ENCODE results near the gene GTF2F2.

The GTF2F2 gene, protein sequence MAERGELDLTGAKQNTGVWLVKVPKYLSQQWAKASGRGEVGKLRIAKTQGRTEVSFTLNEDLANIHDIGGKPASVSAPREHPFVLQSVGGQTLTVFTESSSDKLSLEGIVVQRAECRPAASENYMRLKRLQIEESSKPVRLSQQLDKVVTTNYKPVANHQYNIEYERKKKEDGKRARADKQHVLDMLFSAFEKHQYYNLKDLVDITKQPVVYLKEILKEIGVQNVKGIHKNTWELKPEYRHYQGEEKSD

DNA sequence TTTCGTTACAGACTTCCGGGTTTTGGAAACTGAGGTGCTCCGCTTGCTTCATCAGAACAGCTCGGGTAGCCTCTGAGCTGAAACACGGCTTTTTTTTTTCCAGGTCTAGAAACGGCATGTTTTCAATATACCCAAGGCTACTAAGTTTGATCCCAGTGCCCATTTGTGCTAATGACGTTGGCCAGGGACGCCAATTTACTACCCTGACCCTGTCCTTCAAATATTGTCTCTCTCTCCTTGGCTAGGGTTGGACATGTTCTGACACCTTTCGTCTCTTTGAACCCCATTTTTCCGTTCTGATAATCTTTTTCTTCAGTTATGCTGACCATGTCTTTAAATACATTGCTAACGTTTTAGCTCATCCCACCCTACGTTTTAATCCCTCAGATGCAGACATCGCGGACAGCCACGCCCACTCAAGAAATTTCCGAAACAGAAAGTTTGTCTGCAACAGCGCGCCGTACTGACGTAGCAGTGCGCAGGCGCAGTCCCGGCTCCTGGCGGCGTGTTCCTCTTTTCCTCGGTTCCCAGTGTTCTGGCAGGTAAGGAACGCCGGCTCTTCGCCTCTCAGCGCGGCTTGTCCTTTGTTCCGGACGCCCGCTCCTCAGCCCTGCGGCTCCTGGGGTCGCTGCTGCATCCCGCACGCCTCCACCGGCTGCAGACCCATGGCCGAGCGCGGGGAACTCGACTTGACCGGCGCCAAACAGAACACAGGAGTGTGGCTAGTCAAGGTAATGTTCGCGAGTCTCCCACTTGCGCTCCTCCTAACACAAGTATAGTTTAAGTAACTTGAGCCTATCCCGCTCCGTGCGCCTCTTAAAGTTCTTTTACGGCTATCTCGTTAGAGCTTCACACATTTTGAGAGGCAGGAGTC lies at the start of gene GTF2F2:
Gene GTF2F2 (plus strand): TSS at position 520 of the 874 bp plus-strand sequence. CDS start 146 bp downstream, at position 666.
- peak; percentile 78 for DNase-seq

DNA sequence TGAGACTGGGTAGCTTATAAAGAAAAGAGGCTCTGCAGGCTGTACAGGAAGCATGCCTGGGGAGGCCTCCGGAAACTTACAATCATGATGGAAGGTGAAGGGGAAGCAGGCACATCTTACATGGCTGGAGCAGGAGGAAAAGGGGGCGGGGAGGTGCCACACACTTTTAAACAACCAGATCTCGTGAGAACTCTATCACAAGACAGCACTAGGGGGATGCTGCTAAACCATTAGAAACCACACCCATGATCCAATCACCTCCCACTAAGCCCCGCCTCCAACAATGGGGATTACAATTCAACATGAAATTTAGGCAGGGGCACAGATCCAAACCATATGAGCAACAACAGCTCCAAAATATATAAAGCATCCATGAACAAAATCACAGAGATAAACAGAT lies 46.5 kb upstream of the GTF2F2 start:
- DNase-seq: no peak

DNA sequence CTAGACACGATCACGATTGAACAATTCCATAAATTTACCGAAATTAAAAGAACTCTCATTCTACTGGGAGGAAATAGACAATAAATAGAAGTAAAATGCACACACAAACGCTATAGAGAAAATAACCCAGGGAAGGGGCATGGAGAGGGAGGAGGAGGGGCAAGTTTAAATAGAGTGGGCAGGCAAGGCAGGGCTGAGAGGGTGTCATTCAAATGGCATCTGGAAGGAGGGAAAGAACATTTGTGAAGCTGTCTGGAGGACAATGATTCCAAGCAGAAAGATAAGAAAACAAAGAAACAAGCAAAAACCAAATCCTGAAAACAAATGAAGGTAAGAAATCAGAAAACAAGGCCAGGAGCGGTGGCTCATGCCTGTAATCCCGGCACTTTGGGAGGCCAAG lies 45.6 kb upstream of the GTF2F2 start:
- no peak for DNase-seq

DNA sequence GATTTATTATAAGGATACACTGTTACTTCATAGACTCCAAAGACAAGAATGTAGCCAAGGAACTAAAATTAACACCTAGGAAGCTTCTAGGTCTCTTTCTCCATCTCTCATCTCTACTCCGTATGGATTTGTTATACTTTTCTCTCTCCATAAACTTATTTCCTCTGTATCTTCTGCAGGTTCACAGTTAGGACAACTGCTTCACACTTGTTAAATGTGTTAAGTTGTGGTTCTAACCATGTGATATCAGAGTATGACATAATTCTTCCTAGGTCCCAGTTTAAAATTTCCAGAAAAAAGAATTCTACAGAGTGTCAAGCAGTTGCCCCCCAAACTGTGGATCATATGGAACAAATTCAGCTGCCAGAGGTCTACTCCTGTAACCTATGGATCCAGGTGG lies 42.3 kb upstream of the GTF2F2 start:
- DNase-seq: no peak

DNA sequence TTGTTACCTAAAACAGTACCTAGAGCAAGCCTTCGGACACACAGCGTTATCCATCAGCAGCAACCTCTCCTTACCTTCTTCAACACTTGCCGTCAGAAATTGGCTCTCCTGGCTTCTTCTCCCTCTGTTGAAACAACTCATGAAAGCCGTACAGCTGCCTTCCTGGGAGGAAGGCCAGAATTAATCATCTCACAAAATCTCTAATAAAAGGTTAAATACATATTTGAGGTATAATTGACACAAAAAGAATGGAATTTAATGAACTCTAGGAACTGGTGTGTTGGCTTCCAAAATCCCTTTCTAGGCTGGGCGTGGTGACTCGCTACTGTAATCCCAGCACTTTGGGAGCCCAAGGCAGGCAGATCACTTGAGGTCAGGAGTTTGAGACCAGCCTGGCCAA lies 37.3 kb upstream of the GTF2F2 start:
- no peak for DNase-seq

DNA sequence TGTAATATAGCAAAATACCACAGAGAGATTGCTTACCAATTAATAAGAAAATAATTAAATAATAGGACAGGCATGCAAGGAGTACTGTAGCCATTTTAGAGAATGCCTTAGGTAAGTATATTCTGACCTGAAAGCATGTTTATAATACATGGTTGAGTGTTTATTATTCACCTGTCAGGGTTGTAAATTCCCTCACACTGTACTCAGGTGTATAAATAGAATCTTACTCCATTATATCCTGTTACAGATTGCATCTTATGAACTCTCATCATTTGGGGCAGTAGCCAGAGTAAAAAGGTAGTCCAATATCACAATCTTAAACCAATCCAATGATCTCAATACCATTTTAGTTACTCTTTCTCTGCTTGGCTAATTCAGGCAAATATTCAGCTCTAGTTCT lies 35.8 kb upstream of the GTF2F2 start:
- DNase-seq: no peak

DNA sequence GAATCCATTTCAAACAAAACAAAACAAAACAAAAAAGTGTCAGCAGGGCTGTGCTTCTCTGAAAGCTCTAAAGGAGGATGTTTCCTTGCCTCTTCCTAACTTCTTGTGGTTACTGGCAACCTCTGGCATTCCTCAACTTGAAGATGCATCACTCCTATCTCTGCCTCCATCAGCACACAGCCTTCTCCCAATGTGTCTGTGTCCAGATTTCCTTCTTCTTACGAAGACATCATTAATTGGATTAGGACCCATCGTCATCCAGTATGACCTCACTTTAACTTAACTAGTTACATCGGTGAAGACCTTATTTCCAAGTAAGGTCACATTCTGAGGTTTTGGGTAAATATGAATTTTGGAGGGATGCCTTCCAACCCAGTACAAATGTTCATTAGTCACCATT lies 33.8 kb upstream of the GTF2F2 start:
- no peak for DNase-seq

DNA sequence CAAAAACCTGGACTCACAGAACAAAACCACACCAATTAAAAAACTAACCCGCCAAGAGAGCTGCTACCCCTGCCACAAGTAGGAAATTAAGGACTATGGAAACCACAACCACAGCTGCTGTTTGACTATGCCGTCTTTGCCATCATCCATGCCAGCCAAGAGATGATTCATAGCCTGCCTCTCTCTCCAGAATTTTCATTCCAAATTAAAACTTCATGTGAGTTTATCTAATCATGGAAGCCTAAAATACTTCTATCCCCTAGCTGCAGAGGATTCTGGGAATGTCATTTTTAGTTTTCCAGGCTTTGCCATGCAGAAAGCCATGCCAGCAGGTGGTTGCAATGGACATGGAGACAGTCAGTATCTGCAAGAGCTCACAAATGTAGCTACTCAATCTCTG lies 27.6 kb upstream of the GTF2F2 start:
- no peak for DNase-seq

DNA sequence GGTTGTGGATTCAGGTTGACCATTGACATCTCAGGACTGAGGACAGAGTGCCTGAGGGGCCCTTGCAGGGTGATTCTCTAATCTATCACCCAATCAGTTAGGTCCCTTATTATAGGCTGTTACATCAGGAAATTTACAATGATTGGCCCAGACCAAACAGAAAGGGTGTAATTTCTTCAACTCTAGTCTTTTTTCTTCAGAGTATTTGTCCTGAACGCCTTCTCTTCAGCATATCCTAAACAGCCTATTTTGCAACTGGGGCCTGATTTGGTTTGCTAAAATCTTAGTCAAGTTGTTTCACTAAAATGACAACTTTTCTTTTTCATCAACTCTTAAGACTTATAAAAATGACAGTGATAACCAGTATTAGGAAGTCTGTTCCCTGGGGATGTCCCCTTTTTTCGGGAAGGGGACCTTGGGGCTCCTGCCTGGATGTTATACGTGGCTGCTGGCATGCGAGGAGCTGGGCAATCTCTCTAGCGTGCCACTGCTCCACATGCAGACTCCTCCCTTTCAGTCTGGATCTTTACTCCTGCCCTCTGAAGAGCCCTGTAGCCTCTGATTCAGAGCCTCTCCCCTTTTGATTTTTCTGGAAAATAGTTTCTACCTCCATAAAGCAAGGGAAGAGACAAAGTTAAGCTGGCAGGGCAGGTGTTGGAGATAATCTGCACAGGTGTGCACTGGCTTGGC lies 19.6 kb upstream of the GTF2F2 start:
- DNase-seq: no peak

DNA sequence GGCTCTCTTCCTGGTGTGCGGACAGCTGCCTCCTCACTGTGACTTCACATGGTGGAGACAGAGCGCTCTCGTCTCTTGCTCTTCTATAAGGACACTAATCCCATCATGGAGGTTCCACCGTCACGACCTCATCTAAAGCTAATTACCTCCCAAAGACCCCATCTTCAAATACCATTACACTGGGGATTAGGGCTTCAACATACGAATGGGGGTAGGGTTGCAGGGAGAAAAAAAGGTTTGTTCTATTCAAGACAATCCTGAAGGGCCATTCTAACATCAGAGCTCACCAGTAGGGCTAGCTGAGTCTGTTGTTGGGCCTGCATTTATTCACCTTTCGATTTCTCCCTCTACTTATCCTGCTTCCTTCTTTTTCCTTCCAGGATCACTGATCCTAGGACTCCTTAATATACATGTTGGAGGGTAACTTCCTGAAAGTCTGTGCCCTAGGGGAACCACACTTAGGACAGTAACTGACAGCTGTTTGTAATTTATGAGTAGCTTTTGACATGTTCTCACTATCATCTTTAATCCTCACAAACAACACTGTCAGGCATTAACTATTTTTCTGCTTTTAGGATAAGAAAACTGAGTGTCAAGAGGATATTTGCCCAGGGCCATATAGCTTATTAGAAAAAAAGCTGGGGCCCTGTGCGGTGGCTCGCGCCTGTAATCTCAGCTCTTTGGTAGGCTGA lies 18.8 kb upstream of the GTF2F2 start:
- DNase-seq: no peak

DNA sequence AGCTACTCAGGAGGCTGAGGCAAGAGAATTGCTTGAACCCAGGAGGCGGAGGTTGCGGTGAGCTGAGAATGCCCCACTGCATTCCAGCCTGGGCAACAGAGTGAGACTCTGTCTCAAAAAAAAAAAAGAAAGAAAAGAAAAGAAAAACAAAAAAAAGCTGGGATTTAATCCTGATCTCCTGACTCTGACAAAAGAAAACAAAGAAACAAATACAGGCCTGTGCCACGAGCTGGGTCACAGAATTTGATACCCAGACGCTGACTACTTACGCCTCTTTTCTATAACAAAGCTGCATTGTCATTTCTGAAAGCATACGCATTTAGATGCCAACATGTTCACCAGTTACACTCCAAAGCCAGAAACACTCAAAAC lies 18.2 kb upstream of the GTF2F2 start:
- DNase-seq: no peak

DNA sequence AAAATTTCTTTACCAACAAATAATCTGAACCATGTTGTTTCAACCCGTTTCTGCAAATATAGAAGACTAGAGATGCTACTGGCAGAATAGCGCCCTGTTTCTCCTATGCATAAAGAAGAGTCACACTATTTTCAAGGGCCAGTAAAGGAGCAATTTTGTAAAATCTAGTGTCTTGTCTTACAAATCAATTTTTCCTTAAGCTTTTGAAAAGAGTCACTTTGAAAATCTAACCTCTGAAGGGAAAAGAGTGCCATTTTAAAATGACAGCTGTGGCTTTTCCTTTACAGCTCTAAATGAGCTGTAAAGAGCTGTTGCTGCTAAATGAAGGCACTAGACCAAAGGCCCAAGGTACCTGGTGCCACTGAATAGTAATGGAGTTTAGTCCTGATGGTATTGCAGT lies 16.9 kb upstream of the GTF2F2 start:
- DNase-seq: no peak

DNA sequence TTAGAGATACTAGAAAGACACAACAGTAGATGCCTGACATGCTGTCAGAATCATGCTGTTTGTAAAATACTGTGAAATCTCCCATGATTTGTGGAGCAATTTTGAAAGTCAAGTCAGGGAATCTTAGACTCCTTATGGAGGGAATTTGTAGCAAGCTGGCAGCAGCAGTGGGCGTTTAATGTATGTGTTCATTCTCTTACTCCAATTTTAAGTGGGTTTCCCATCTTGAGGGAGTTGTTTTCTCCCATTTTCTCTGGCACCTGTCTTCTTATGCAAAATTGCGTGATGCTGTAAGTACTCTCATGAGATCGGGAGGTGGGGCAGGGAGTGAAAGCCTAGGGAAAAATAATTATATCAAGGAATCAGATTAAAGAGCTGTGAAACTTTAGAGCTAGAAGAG lies 16.0 kb upstream of the GTF2F2 start:
- DNase-seq: no peak

DNA sequence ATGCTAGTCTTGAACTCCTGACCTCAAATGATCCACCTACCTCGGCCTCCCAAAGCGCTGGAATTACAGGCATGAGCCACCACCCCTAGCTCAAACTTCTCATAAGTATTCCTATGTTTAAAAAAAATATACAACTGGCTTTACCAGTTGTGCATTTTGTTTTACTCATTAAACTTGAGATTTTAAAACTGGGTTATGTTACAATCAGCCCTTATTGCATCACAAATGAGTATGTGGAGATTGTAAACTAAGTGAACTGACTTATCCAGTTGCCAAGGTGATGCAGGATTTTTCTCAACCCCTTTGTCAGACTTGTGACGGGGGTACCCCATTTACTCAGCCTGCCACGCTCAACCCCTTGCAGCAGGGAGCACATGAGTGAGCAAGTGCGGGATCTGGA lies 14.4 kb upstream of the GTF2F2 start:
- no peak for DNase-seq

DNA sequence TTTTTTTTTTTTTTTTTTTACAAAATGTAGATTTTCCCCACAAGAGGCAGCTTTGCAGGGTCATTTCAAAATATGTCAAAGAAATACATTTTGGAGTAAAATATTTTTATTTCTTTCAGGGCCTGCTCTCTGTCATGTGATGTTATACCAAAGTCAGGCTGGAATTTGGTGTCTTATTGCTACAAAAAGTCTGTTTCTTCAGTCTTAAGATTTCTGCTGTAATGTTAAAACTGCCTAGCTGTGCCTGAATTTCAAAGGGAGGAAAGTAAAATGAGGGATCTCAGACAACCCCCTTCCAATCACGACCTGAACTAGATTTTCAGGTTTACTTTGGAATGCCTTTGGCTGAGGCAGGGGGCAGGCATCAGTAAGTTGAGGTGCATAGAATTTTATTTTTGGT lies 12.8 kb upstream of the GTF2F2 start:
- no peak for DNase-seq

DNA sequence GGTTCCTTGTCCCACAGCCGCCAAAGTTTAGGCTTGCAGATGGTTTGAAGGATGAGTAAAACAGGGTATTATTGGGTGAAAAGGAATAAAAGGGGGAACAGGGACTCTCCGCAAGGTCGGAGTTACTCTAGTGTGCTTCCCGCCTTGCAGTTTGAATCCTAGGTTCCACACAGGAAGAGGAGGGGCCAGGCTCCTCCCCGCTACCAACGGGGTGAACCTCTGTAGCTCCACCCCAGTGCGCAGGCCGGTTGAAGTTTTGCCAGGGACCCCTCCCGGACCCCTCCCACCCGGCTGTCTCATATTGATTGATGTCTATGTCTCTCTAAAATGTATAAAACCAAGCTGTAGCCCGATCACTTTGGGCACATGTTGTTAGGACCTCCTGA lies 11.6 kb upstream of the GTF2F2 start:
- no peak for DNase-seq

DNA sequence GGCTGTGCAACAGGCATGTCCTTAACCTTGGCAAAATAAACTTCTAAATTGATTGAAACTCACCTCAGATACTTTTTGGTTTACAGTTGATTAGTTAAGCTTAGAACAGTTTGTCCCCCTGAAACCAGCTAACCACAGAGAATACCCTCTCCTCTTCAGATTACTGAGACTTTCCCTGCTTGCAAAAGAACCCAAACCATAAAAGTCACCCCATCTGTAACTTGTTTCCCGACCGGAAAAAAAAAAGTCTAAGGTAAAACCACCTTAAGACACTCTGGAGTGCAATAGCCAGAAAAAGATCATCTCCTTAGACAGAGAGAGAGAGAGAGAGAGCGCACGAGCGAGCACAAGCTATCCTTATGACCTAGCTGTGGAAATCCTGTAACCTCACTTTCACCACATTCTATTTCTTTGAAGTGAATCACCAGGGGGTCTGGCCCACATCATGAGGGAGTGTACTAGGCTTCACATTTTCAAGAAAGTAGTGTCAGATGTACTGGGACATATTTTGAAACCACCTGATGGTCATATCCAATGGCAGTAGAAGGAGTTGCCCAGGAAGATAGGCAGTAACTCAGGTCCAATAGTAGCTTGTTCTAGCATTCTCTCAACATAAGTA lies 11.1 kb upstream of the GTF2F2 start:
- DNase-seq: no peak

DNA sequence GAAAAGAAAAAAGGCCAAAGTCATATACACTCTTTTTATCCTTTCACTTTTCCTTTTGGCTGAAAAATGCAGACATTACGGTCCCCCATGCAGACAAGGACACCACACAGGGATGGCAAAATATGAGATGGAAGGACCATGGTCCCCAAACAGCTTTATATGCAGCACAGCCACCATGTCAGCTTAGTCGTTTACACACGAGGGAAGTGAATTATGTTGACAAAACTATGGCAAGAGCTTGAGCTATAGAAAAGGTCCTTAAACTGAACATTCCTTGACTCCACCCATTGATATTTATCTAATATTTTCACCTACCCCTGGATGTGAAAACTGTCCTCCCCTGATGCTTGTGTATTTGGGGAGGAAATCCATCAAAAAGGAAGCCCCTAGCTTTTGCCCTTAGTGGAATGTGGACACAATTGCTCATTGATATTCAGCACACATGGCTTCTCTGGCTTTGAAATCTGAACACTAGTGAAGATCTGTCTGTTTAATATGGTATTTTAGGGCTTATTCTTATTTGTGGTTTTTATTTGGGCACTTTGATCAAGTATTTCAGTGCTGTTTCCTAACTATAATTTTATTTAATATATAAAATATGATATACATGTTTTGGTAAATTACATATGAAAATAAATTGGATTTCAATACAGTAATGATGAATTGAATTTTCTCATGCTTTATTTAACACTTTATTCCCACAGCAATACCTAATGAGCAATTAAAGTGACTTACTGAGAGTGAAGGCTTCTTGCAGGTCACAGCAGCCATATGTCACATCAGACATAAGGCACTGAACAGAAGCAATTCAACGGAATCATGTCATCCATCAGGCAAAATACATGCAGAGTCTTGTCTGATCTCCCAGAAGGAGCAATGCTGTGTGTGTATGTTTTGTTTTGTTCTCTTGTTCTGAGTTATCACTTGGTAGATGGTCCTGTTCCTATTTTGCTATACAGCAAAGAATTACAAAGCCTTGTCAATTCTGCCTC lies 6.8 kb upstream of the GTF2F2 start:
- DNase-seq: no peak

DNA sequence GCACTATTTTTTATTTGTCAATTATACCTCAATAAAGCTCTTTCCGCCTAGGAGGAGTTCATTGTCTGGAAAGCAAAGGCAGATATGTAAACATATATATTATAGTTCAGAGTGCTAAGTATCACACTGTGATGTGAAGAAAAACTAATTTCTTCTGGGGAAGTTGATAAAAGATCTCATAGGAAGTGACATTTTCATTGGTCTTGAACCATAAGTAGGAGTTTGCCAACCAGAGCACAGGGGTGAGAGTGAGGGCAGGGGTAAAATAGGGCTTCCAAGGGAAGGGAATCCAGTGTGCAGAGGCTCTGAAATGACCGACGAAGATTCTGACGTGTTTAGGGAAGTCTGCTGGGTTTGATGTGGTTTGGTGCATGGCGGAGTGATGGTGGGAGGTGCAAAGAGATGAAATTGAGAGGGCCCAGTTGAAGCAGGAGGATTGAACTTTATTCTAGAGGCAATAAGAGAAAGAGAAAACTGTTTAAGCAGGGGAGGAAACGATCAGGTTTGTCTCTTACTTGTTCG lies 780 bp upstream of the GTF2F2 start:
- DNase-seq: no peak

DNA sequence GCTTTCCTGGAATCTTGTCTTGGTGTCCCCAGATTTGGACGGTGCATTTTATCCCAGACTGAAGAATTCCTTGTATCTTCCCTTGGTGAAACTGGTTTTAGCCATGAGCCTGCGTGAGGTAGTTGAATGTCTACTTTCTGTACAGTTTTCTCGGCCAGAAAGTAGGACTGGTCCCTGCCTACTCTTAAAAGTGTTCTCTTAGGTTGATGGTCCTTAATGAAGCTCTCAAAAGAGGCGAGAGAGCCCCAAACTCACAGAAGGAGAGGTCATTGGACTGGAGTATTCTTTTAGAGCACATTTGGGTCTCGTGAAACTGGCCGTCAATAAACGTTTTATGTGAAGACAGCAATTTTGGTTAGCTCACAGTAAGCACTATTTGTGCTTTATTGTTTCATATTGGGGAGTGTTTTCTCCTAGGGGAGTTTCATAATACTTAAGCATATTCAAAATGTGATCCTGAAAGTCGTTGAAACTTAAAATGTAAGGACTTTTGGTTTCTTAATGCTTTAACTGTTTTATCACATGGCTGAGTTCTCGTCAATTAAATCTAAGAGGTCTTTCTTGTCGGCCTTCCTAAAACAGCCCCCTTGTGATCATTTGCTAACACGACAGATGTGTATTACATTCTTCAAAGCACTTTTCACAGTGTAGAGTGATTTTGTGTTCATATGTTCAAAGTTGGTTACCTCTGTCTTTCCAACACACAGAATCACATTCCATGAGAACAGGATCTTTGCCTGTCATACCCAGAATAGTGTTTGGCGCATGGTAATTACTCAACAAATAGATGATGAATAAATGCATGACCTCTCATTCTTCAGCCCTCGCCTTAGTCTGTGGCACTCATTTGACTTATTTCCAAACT lies 889 bp downstream of the GTF2F2 start:
- no peak for DNase-seq

Measured in NCI-H2107 (cell line).